Calu3 (cell line): ENCODE data around the gene LIN7A. TPM values are rescaled to one million over a fixed set of nuclear protein-coding genes. Genes with fewer than 3 reads are reported as not detected.
A peak's percentile ranks its signal among the peaks of the same experiment; 100 is the strongest.

Experiments
- Bru-seq: library from RNA; stranded (reverse); fragments of 400-500 nt; gene quantifications from one replicate; lab custom pipeline; 2021; lab: Mats Ljungman, UMichigan
- BruChase-seq, 2 experiments: library from RNA; stranded (reverse); fragments of 400-500 nt; gene quantifications; one replicate each; lab custom pipeline; 2021; lab: Mats Ljungman, UMichigan
- BruUV-seq: library from RNA; stranded (reverse); fragments of 400-500 nt; replicated peaks from 2 replicates; lab custom pipeline; 2021; lab: Mats Ljungman, UMichigan
- CTCF ChIA-PET: fragments of 300-600 bp; sonication (Branson Sonifier 250); formaldehyde crosslinking; loops from one replicate; lab custom pipeline; 2022; ENCODE audit warnings: antibody characterized with exemption; lab: Charles Lee
- DNase-seq: peaks from one replicate; pipeline ENCODE4 v3.0.0; 2022
- H3K27ac Mint-ChIP-seq: one replicate; pipeline ENCODE4 v1.8.0; 2022; ENCODE audit warnings: mixed read lengths; ENCODE audit not compliant: unreplicated experiment
- H3K27me3 Mint-ChIP-seq: one replicate; pipeline ENCODE4 v1.8.0; 2022; ENCODE audit warnings: mixed read lengths; ENCODE audit not compliant: unreplicated experiment
- H3K36me3 Mint-ChIP-seq: one replicate; pipeline ENCODE4 v1.8.0; 2022; ENCODE audit warnings: mild to moderate bottlenecking, moderate library complexity, mixed read lengths; ENCODE audit not compliant: insufficient read depth, unreplicated experiment
- H3K4me1 Mint-ChIP-seq: one replicate; pipeline ENCODE4 v1.8.0; 2022; ENCODE audit warnings: mild to moderate bottlenecking, low read depth, mixed read lengths; ENCODE audit not compliant: unreplicated experiment
- H3K4me3 Mint-ChIP-seq: one replicate; pipeline ENCODE4 v1.8.0; 2022; ENCODE audit warnings: mild to moderate bottlenecking, low read depth, moderate library complexity, mixed read lengths; ENCODE audit not compliant: unreplicated experiment
- H3K9me3 Mint-ChIP-seq: one replicate; pipeline ENCODE4 v1.8.0; 2022; ENCODE audit warnings: low read depth, mixed read lengths; ENCODE audit not compliant: unreplicated experiment
- intact Hi-C: fragments of 100-400 bp; cut with micrococcal nuclease; formaldehyde crosslinking; loops from one replicate; pipeline ENCODE4 v1.10.0; 2022; ENCODE audit not compliant: unreplicated experiment
- long read RNA-seq: library from polyadenylated mRNA; stranded (forward); transcript quantifications from one replicate; pipeline ENCODE4 v2.0.0, GENCODE V29; 2022
- total RNA-seq: library from RNA; stranded (reverse); gene quantifications from 2 replicates; pipeline ENCODE4 v1.2.3, GENCODE V29; 2022
- TF ChIP-seq, protein P1 (sequence below): fragments of 200-600 bp; IDR thresholded peaks from one replicate; pipeline ENCODE4 v1.8.0; 2022; ENCODE audit warnings: antibody characterized with exemption; ENCODE audit not compliant: unreplicated experiment

Gene LIN7A, protein sequence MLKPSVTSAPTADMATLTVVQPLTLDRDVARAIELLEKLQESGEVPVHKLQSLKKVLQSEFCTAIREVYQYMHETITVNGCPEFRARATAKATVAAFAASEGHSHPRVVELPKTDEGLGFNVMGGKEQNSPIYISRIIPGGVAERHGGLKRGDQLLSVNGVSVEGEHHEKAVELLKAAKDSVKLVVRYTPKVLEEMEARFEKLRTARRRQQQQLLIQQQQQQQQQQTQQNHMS
- total RNA-seq (0.73 and 3.2 TPM in 2 replicates), Bru-seq, nascent RNA (percentile 39 among the genes with signal in this experiment), BruChase-seq, experiment 1, labeled RNA remaining after a 6-hour chase (percentile 22 among the genes with signal in this experiment), BruChase-seq, experiment 2, labeled RNA remaining after a 2-hour chase (percentile 20 among the genes with signal in this experiment)
- long read RNA-seq, result 0 reads

DNA sequence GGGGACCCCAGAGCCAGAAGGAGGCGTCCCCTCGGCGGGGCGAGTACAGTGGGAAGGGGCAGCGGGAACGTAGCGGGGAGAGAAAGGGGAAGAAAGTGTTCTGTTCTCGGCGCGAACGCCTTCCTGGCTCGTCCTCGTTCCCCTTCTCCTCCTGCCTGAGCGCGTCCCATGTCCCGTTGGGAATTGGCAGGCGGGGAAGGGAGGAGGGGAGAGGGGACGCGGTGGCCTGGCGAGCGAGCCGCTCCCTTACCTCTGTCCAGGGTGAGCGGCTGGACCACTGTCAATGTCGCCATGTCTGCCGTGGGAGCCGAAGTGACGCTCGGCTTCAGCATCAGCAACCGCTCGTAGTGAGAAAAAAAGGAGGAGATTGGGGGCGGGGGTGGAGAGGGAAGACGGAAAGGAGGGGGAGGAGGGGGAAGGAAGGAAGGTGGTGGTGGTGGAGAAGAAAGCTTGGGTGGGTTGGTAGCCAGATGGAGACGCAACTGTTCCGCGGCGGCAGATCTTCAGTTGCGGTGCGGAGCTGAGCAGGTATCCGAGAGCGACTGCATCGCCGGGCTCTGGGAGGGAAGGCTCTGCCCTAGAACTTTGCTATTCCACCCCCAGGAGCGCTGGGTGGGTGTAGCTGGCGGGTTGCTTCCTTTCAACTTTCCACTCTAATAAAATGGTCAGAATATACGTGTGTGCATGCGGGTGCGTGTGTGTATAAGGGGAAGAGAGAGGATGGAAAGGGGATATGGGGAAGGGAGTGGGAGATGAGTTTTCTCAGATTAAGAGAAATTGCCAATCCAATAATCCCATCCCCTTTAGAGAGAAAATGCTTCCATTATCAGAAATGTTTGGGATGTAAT lies at the start of gene LIN7A:
LIN7A (minus strand) TSS at position 544 of the 848 bp plus-strand sequence; CDS start at position 332, 212 bp downstream.
- DNase-seq, result peak; percentile 33
- TF ChIP-seq, protein P1, sequence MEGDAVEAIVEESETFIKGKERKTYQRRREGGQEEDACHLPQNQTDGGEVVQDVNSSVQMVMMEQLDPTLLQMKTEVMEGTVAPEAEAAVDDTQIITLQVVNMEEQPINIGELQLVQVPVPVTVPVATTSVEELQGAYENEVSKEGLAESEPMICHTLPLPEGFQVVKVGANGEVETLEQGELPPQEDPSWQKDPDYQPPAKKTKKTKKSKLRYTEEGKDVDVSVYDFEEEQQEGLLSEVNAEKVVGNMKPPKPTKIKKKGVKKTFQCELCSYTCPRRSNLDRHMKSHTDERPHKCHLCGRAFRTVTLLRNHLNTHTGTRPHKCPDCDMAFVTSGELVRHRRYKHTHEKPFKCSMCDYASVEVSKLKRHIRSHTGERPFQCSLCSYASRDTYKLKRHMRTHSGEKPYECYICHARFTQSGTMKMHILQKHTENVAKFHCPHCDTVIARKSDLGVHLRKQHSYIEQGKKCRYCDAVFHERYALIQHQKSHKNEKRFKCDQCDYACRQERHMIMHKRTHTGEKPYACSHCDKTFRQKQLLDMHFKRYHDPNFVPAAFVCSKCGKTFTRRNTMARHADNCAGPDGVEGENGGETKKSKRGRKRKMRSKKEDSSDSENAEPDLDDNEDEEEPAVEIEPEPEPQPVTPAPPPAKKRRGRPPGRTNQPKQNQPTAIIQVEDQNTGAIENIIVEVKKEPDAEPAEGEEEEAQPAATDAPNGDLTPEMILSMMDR, result no peak
- Mint-ChIP-seq H3K27me3 (no peaks in the 10 kb centered on the region), H3K9me3 (no peaks in the 10 kb centered on the region), H3K36me3 (peaks cover 18% of the 10 kb centered on the region), H3K4me3 (peak within 1 kb of the TSS; percentile 88), H3K27ac (peak within 1 kb of the TSS; percentile 56), H3K4me1 (peaks cover 8% of the 10 kb centered on the region)
- intact Hi-C loops, result loop anchor here (5.0 kb wide), 1 partner anchor 320 kb away; no protein-coding TSS in a partner anchor
- CTCF ChIA-PET, result interaction anchor here (0.6 to 0.7 kb wide), 2 partner anchors 191 to 284 kb away, joined by 4 read pairs; no protein-coding TSS in a partner anchor
- no TSS peak for BruUV-seq

DNA sequence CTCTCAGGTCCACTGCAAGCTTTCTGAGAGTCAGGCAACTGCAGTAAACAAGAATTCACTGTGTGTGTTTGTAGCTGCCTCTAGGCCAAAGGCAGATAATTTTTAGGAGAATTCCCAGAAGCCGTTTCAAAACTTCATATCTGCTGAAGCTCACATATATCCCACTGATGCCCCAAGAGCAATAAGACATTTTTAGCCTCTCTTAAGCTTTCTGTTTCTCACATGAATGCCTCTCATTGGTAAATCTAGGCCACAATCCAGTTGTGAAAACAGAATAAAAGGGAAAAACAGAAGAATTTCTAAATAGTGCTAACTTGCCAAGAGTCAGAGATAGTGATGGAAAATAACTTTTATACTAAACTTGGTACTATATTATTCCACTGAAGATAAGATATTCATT lies 48.5 kb upstream of the LIN7A start:
- intact Hi-C loops, result no loop called here
- no peaks in the 10 kb centered on the region for H3K36me3 Mint-ChIP-seq
- TF ChIP-seq, protein P1, result no peak
- H3K9me3 Mint-ChIP-seq, result no peaks in the 10 kb centered on the region
- no peak for DNase-seq
- H3K27me3 Mint-ChIP-seq, result no peaks in the 10 kb centered on the region
- no peak overlapping the region for H3K27ac Mint-ChIP-seq
- H3K4me3 Mint-ChIP-seq, result no peak overlapping the region
- CTCF ChIA-PET, result interaction anchor here (0.6 kb wide), 1 partner anchor 1294 kb away, joined by 3 read pairs; no protein-coding TSS in a partner anchor
- BruUV-seq, result no TSS peak
- H3K4me1 Mint-ChIP-seq, result peaks cover 7% of the 10 kb centered on the region

DNA sequence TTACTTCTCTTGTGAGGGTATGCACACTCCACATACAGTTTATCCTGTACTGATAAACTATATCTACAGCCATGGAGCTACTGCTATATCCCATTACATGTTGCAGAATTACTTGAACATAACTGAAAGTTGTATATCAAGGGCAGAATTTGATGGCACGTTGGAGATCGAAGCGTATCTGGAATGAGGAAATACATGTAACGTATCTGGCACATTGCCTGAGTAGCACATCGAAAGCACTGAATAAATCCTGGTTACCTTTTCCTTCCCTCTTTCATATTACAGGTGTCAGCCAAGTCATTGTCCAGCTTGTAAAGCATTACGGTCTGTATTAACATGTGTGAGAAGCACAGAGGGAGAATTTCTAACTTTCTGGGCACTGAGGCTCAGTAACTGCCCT lies 42.1 kb upstream of the LIN7A start:
- Mint-ChIP-seq H3K27ac (no peak overlapping the region), H3K36me3 (no peaks in the 10 kb centered on the region), H3K27me3 (no peaks in the 10 kb centered on the region), H3K4me1 (peaks cover 8% of the 10 kb centered on the region), H3K9me3 (peaks cover 3% of the 10 kb centered on the region), H3K4me3 (no peak overlapping the region)
- intact Hi-C loops, result no loop called here
- no TSS peak for BruUV-seq
- DNase-seq, result no peak
- TF ChIP-seq, protein P1, result no peak
- CTCF ChIA-PET, result interaction anchor here (0.7 kb wide), 1 partner anchor 380 kb away, joined by 5 read pairs; no protein-coding TSS in a partner anchor

DNA sequence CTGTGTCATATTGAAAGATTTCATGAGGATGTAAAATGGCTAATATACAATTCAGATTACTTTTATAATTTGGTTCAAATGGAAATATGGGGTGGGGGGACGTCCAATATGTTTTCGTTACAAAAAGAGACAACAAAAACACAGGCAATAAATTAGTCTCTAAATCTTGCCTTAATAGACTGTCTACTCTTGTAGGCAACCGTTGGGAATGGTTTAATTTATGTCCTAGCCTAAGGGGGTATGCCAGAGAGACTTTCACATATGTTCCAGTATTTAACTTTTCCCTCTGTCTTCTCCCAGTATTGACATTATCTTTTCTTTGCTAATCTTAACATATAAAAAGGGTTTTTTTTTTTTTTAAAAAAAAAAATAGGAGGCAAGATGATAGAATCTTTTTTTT lies 41.5 kb upstream of the LIN7A start:
- H3K4me3 Mint-ChIP-seq, result no peak overlapping the region
- intact Hi-C loops, result no loop called here
- peaks cover 3% of the 10 kb centered on the region for H3K9me3 Mint-ChIP-seq
- CTCF ChIA-PET, result interaction anchor here (0.7 kb wide), 1 partner anchor 380 kb away, joined by 5 read pairs; no protein-coding TSS in a partner anchor
- peaks cover 8% of the 10 kb centered on the region for H3K4me1 Mint-ChIP-seq
- H3K27ac Mint-ChIP-seq, result no peak overlapping the region
- TF ChIP-seq, protein P1, result no peak
- no peaks in the 10 kb centered on the region for H3K36me3 Mint-ChIP-seq
- H3K27me3 Mint-ChIP-seq, result no peaks in the 10 kb centered on the region
- no TSS peak for BruUV-seq
- no peak for DNase-seq
